Stimulated activated CD8-positive, alpha-beta memory T cell treated with anti-CD3 and anti-CD28 coated beads, Interleukin-4, amount 100 ng/mL, for 48 hours (primary cell): Measurements from ENCODE around the gene UPP2.

Experiments used
- DNase-seq: peaks from one replicate; pipeline ENCODE4 v3.0.0-alpha.2; 2020

The UPP2 gene

GRCh38 chr2:158142568-158143332, 41.1 kb downstream of the UPP2 start:
- DNase-seq: no peak

- DNase-seq: no peak
These were observed 42.2 kb downstream of the UPP2 start for GRCh38 chr2:158143703-158144360.

DNA sequence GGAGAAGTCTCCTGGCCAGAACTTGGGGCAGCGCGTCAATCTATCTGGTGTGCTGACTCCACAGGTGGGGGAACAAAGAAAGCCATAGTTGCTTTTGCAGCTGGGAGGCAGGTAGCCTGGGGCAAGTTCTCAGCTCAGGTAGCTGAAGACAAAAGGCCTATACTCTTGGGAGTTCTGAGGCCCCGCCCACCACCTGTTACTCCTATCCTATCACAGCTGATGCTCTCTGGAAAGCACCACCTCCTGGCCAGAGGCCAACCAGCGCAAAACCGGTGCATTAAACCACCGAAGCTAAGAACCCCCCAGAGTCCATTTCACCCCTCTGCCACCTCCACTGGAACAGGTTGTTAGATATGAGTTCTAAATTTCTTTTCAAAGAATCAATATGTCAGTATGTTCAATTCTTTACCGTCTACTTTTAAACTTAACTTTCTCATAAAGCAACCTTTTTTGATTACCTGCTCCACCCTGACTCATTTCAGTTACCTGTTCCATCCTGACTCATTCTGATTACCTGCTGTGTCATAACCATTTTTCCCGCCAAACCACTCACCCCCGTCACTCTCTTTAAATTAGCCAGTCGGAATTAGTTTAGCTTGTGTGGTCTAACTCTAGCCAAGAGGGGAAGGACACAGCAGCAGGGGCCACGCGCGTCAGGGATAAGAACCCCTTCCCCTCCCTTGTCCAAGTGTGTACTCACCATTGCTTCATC, 43.4 kb downstream of the UPP2 start:
- DNase-seq: no peak

- no peak for DNase-seq
These were observed 51.8 kb downstream of the UPP2 start for GRCh38 chr2:158153270-158154015.

DNA sequence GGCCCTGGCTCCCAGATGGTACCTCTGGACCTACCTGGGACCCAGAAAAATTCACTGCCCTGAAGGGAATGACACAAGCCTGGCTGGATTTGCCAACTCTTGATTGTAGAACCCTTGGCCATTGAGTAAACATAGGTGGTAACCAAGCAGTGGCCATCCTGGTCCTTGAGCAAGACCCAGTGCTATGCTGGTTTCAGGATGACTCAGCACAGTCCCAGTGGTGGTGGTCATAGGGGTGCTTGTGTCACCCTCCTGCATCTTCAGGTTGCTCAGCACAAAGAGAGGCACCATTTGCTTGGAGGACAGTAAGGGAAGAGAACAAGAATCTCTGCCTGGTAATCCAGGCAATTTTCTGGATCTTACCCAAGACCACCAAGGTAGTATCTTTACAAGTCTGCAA, 52.9 kb downstream of the UPP2 start:
- DNase-seq: no peak

DNA sequence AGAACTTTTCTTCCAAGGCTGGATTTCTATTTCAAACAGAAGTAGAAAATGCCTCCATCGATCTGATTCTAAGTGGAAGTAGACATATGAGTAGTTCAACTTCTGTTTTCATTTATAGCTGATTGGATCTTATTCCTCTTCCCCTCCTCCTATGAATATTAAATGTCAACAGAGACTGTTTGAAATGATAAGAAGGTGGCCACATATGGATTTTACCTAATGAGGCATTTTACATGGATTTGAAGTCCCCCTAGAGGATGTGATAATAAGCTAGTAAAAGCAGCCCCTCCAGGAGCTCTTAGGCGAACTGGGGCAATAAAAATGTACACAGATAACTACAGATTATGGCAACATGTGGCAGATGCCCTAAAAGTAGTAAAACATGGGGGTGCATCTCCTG, 71.0 kb downstream of the UPP2 start:
- DNase-seq: no peak

DNA sequence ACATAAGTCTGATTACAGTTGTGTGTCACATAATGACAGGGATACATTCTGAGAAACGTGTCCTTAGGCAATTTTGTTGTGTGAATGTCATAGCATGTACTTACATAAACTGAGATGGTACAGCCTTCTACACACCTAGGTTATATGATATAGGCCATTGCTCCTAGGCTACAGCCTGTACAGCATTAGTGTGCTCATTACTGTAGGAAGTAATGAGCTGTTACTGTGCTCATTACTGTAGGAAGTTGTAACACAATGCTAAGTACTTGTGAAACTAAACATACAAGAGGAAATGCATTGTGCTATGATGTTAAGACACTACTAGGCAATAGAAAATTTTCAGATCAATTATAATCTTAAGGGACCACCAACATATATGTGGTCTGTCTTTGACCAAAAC, 72.8 kb downstream of the UPP2 start:
- no peak for DNase-seq

DNA sequence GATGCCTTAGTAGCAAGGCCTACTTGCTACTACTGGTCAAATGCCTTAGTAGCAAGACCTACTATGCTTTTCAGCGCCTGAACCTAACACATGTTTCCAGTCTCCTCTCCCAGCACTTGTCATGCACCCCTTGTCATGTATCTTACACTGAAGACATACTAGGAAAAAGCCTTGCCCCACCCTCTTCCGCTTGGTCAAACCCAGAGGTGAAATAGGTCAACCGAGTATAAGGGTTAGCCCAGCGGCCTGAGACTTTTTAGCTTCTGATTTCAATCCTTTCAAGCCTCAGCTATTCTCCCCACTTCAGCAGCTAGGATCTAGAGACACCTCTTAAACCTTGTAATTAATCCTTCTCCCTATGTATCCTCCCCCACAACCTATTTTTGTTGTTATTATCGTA, 73.3 kb downstream of the UPP2 start:
- no peak for DNase-seq

- no peak for DNase-seq
These were observed 77.0 kb downstream of the UPP2 start for GRCh38 chr2:158178646-158179045.

GRCh38 chr2:158179660-158180059, 78.0 kb downstream of the UPP2 start:
- no peak for DNase-seq

- no peak for DNase-seq
These were observed 79.5 kb downstream of the UPP2 start for GRCh38 chr2:158181171-158181570.

DNA sequence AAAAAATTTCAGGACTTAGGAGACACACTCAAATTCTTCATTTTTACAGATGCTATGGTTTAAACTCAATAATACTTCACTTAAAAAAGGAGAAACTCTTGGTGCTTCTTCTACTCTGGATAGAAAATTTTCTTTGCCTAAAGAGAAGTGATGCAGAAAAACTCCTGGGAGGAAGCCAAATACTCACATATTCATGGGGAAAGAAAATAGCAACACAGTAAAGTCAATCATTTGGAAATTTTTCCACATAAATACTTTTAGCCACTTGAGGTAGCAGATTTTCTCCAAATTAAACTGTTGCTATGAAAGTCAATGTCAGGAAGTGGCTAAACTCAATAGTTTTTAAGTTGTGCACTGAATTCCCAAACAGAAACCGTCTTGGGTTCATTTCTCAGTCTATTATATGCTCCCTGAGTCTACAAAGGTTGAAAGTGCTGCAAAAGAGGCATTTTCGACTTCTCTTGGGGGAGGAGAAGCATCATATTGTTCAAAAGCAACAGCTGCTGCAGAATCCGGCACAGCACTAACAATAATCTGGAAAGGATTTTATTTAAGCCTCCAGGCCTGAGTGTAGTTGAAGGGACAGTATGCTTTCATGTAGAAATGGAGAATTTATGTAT, 81.1 kb downstream of the UPP2 start:
- no peak for DNase-seq

DNA sequence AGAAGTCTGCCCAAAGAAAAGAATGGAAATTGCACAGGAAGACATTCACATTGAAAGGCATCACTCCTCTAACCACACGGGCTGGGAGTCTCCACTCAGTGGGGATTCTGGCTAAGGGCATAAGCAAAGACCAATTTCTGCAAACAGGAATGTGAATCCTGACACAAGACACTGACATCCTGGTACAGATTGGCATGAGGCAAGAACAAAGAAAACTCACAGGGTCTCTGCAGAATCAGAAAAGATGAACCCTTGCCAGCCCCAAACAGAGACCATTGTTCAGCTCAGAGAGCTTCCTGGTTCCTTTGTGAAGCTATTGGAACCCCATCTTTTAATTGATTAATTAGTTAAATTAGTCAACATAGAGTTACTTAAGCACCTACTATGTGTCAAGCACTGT, 82.3 kb downstream of the UPP2 start:
- DNase-seq: no peak

GRCh38 chr2:158184556-158185343, 83.1 kb downstream of the UPP2 start:
- no peak for DNase-seq
